ENCODE results near the gene GSS.
A peak's percentile ranks its signal among the peaks of the same experiment; 100 is the strongest.
"Not testable (repeated sequence)": the region's sequence is repeated elsewhere in the genome, so short reads cannot be mapped to it uniquely, and the experiment has no call there.

The GSS gene

GRCh38 chr20:34921436-34921835, 34.2 kb downstream of the GSS start:
- Mint-ChIP-seq H3K4me3 (no peak overlapping the region), H3K36me3 (peaks cover 7% of the 10 kb centered on the region), H3K4me1 (peaks cover 22% of the 10 kb centered on the region), H3K27me3 (no peaks in the 10 kb centered on the region), H3K27ac (no peak overlapping the region), H3K9me3 (no peaks in the 10 kb centered on the region)

GRCh38 chr20:34920055-34920454, 35.6 kb downstream of the GSS start:
- Mint-ChIP-seq H3K27me3 (no peaks in the 10 kb centered on the region), H3K36me3 (peaks cover 7% of the 10 kb centered on the region), H3K27ac (no peak overlapping the region), H3K9me3 (no peaks in the 10 kb centered on the region), H3K4me3 (no peak overlapping the region), H3K4me1 (peaks cover 20% of the 10 kb centered on the region)

DNA sequence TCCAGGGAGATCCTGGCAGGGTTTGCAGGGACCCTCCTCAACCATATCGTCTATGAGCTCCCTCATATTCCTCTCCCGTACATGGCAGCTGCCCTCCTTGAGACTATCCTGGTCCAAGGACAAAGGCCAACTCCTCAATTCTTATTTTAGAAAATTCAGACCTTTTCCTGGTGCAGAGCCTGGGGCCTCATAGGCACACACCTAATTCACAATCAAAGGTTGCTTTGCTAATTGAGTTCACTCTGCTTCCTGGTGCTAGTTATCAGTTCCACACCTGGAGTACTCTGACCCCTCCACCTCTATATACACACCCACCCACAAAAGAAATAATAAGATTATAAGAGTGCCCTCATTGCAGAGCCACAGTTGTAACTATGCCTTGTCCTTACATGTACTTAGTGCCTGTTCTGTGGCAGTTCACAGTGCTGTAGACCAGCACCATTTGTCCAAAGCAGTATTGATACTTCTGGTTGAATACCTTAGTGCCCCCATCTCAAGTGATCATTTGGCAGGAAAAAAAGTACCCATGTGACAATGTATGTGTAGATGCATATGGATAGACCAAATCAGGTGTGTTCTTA, 38.7 kb downstream of the GSS start:
- H3K36me3 Mint-ChIP-seq: peaks cover 7% of the 10 kb centered on the region
- peaks cover 20% of the 10 kb centered on the region for H3K4me1 Mint-ChIP-seq
- no peak overlapping the region for H3K4me3 Mint-ChIP-seq
- H3K9me3 Mint-ChIP-seq: no peaks in the 10 kb centered on the region
- no peak overlapping the region for H3K27ac Mint-ChIP-seq
- no peaks in the 10 kb centered on the region for H3K27me3 Mint-ChIP-seq

- Mint-ChIP-seq H3K9me3 (no peaks in the 10 kb centered on the region), H3K27ac (peak overlapping the region; percentile 46), H3K4me1 (peaks cover 20% of the 10 kb centered on the region), H3K27me3 (no peaks in the 10 kb centered on the region), H3K36me3 (peaks cover 7% of the 10 kb centered on the region), H3K4me3 (no peak overlapping the region)
These were observed 39.7 kb downstream of the GSS start for GRCh38 chr20:34915749-34916455.

DNA sequence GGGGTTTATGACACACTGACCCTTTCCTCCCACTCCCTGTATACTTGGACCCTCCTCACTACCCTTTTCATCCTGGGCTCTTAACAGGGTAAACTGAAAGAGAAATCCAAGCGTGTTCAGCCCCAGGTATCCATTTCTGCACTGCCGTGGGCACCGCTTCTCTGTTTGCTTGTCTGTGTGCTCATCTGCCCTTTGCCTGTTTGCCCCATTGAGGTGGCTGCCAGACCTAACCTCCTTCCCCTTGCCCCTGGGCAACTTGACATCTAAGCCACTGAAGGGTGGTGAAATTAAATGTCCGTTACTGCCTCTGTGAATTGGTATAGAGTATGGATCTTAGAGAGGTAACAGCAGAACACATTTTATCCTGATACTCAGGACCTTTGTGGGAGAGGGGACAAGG, 40.5 kb downstream of the GSS start:
- no peak overlapping the region for H3K27ac Mint-ChIP-seq
- H3K27me3 Mint-ChIP-seq: no peaks in the 10 kb centered on the region
- peaks cover 18% of the 10 kb centered on the region for H3K4me1 Mint-ChIP-seq
- H3K4me3 Mint-ChIP-seq: no peak overlapping the region
- peaks cover 7% of the 10 kb centered on the region for H3K36me3 Mint-ChIP-seq
- H3K9me3 Mint-ChIP-seq: no peaks in the 10 kb centered on the region

- Mint-ChIP-seq H3K27ac (no peak overlapping the region), H3K4me1 (peaks cover 5% of the 10 kb centered on the region), H3K4me3 (no peak overlapping the region), H3K9me3 (no peaks in the 10 kb centered on the region), H3K27me3 (no peaks in the 10 kb centered on the region), H3K36me3 (peaks cover 2% of the 10 kb centered on the region)
These were observed 47.8 kb downstream of the GSS start for GRCh38 chr20:34907616-34908469.

- Mint-ChIP-seq H3K4me3 (no peak overlapping the region), H3K9me3 (no peaks in the 10 kb centered on the region), H3K27me3 (no peaks in the 10 kb centered on the region), H3K27ac (no peak overlapping the region), H3K36me3 (peaks cover 7% of the 10 kb centered on the region), H3K4me1 (peaks cover 5% of the 10 kb centered on the region)
These were observed 51.4 kb downstream of the GSS start for GRCh38 chr20:34904202-34904621.

DNA sequence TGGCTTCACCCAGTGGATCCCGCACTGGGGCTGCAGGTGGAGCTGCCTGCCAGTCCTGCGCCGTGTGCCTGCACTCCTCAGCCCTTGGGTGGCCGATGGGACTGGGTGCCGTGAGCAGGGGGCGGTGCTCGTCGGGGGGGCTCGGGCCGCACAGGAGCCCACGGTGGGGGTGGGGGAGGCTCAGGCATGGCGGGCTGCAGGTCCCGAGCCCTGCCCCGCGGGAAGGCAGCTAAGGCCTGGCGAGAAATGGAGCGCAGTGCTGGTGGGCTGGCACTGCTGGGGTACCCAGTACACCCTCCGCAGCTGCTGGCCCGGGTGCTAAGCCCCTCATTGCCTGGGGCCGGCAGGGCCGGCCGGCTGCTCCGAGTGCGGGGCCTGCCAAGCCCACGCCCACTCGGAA, 56.9 kb downstream of the GSS start:
- not testable (repeated sequence) for H3K4me1 Mint-ChIP-seq, H3K9me3 Mint-ChIP-seq, H3K4me3 Mint-ChIP-seq, H3K27me3 Mint-ChIP-seq, H3K36me3 Mint-ChIP-seq, H3K27ac Mint-ChIP-seq

DNA sequence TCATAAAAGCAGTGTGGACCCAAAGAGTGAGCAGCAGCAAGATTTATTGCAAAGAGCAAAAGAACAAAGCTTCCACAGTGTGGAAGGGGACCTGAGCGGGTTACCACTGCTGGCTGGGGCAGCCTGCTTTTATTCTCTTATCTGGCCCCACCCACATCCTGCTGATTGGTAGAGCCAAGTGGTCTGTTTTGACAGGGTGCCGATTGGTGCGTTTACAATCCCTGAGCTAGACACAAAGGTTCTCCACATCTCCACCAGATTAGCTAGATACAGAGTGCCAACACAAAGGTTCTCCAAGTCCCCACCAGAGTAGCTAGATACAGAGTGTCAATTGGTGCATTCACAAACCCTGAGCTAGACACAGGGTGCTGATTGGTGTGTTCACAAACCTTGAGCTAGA, 57.5 kb downstream of the GSS start:
- not testable (repeated sequence) for H3K36me3 Mint-ChIP-seq, H3K27ac Mint-ChIP-seq, H3K27me3 Mint-ChIP-seq, H3K4me1 Mint-ChIP-seq, H3K4me3 Mint-ChIP-seq, H3K9me3 Mint-ChIP-seq

GRCh38 chr20:34896086-34896621, 59.5 kb downstream of the GSS start:
- Mint-ChIP-seq H3K27ac (no peak overlapping the region), H3K4me1 (peaks cover 20% of the 10 kb centered on the region), H3K9me3 (no peaks in the 10 kb centered on the region), H3K36me3 (peaks cover 1% of the 10 kb centered on the region), H3K27me3 (no peaks in the 10 kb centered on the region), H3K4me3 (no peak overlapping the region)

GRCh38 chr20:34895465-34895864, 60.1 kb downstream of the GSS start:
- Mint-ChIP-seq H3K9me3 (no peaks in the 10 kb centered on the region), H3K4me3 (no peak overlapping the region), H3K36me3 (no peaks in the 10 kb centered on the region), H3K4me1 (peaks cover 27% of the 10 kb centered on the region), H3K27ac (no peak overlapping the region), H3K27me3 (no peaks in the 10 kb centered on the region)

DNA sequence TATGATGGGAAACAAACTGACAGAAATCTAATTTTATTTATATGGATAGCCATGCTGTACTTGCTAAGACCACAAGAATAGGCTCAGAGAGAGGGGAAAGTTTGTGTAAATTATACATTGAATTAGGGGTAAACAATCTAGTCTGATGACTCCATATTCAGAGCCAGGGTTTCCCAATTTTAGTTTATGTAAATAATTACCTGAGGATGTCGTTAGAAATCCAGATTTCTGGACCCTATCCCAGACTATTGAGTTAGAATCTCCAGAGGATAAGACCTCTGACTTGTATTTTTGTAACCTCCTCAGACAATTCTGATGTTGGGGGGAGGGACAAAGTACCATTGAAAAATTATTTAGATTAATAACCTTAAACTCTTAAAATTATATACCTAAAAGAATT, 60.9 kb downstream of the GSS start:
- Mint-ChIP-seq H3K27ac (no peak overlapping the region), H3K36me3 (no peaks in the 10 kb centered on the region), H3K9me3 (no peaks in the 10 kb centered on the region)

GRCh38 chr20:34892671-34893070, 62.9 kb downstream of the GSS start:
- peaks cover 44% of the 10 kb centered on the region for H3K4me1 Mint-ChIP-seq
- peaks cover 6% of the 10 kb centered on the region for H3K36me3 Mint-ChIP-seq
- H3K9me3 Mint-ChIP-seq: no peaks in the 10 kb centered on the region
- H3K27me3 Mint-ChIP-seq: no peaks in the 10 kb centered on the region
- H3K27ac Mint-ChIP-seq: no peak overlapping the region
- no peak overlapping the region for H3K4me3 Mint-ChIP-seq

More for the DNA sequence above, 60.9 kb downstream of the GSS start:
- H3K4me1 Mint-ChIP-seq: peaks cover 34% of the 10 kb centered on the region
- H3K27me3 Mint-ChIP-seq: no peaks in the 10 kb centered on the region
- H3K4me3 Mint-ChIP-seq: no peak overlapping the region

DNA sequence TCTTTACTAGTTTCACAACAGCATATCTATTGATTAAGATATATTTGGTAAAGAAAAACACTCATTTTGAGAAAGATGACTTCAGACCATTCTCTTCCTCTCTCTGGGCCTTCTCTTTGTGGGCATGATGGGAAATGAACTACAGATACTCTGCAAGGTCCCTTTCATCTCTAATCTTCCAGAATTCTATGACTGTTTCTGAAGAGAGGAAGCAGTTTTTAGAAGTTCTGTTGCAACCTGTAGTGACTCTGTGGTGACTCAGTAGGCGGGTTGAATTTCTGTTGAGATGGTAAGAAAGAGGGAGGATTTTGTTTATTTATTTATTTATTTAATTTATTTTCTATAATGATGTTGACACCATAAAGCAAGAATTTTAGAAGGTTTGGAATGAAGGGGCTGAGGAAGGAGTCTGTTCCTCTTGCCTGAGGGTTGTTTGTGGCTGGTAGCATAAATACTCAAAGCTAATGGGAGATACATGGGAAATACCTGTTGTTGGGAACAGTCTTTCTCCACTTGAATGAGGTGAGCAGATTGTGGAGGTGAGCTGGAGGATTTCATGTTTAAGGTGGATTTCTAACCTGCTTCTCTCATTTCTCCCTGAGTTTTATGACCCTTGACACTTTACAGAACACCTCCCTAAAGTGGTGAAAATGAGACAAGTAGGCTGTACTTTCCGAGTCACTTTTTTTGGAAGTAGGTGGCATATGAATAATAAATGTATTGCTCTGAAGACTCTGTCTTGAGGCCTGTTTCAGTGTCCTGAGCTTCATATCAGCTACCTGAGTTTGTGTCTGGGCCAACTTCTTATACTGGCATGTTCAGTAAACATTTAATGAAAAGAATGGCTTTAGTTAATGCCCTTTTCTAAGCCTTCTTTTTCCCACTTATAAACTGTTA, 64.2 kb downstream of the GSS start:
- H3K36me3 Mint-ChIP-seq: peaks cover 6% of the 10 kb centered on the region
- H3K9me3 Mint-ChIP-seq: no peaks in the 10 kb centered on the region
- peaks cover 44% of the 10 kb centered on the region for H3K4me1 Mint-ChIP-seq
- H3K4me3 Mint-ChIP-seq: peak overlapping the region; percentile 52
- H3K27ac Mint-ChIP-seq: peak overlapping the region; percentile 88
- H3K27me3 Mint-ChIP-seq: no peaks in the 10 kb centered on the region

DNA sequence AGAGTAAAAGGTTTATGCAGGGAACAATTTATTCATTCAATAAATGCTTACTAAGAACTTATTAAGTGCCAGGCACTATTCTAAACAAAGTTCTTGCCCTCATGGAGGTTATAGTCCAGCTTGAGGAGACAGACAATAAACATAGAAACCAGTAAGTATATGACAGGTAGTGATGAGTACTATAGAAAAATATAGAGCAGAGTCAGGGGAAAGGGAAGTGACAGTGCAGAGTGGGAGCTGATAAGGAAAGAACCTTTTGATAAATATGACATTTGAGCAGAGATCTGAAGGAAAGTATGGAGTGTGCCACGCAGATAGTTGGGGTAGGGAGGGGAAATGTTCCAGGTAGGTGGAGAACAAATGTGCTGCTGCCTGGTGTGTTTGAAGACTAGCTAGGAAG, 67.1 kb downstream of the GSS start:
- peak overlapping the region; percentile 57 for H3K27ac Mint-ChIP-seq
- no peaks in the 10 kb centered on the region for H3K9me3 Mint-ChIP-seq
- H3K4me3 Mint-ChIP-seq: no peak overlapping the region
- no peaks in the 10 kb centered on the region for H3K27me3 Mint-ChIP-seq
- peaks cover 6% of the 10 kb centered on the region for H3K36me3 Mint-ChIP-seq
- H3K4me1 Mint-ChIP-seq: peaks cover 44% of the 10 kb centered on the region
